Thyroid gland (tissue), 4 donors: ENCODE results near the gene OPN1SW.

Experiments
- CTCF ChIP-seq, 6 experiments: fragments of 200-600 bp in 3 of 6; fragments of 450-650 bp in 3 of 6; sonication (generic) in 3 of 6; IDR thresholded peaks; one replicate each; pipeline ENCODE4 v1.5.1; 2016 to 2019; ENCODE audit warnings: antibody characterized with exemption in 6 of 6, mild to moderate bottlenecking in 2 of 6, inconsistent platforms in 1 of 6, moderate library complexity in 1 of 6
- POLR2A ChIP-seq, 2 donors: fragments of 450-650 bp; IDR thresholded peaks; one replicate each; pipeline ENCODE4 v1.6.1; 2017; ENCODE audit warnings: antibody characterized with exemption in 2 of 2, mild to moderate bottlenecking in 2 of 2, moderate library complexity in 1 of 2

- TF ChIP-seq CTCF (IDR thresholded peaks at IDR 0.05) (no peak), POLR2A (IDR thresholded peaks at IDR 0.05) (no peak)
Observed at GRCh38 chr7:128799451-128799850, 23.9 kb upstream of the OPN1SW start.
